Measurements from ENCODE around the gene TMED4.
"Not testable (repeated sequence)": the region's sequence is repeated elsewhere in the genome, so short reads cannot be mapped to it uniquely, and the experiment has no call there.

Gene TMED4

DNA sequence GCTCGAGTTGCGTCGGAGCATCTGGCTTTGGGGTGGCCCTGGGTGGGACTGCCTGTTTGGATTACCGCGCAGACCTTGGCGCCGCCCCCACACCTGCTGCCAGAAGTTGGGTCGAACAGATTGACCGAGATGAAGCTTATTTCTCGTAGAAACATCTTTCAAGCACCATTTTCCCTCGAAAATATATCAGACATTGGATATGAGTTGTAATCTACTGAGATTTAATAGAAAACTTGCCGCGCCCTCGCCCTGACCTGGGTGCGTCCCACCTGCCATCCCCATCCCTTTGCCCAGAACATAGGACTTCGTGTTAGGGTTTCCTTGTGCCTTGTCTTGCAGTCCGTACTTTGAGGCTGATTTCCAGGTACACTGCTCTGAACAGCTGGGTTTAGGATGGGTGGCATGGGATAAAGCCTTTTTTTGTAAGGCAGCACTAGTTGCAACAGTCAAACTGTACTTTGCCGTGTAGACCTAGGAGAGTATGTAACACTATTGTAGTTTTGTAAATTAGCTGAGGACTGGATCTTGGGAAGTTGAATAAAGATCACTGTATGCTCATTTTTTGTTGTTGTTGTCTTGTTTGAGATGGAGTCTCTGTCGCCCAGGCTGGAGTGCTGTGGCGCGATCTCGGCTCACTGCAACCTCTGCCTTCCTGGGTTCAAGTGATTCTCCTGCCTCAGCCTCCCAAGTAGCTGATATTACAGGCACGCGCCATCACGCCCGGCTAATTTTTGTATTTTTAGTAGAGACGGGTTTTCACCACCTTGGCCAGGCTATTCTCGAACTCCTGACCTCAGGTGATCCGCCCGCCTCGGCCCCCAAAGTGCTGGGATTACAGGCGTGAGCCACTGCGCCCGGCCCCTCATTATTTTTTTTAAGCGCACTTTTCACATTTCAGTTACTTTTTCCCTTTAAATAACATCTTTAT is 25.4 kb upstream of the TMED4 start:
- DNase-seq, result no peak

DNA sequence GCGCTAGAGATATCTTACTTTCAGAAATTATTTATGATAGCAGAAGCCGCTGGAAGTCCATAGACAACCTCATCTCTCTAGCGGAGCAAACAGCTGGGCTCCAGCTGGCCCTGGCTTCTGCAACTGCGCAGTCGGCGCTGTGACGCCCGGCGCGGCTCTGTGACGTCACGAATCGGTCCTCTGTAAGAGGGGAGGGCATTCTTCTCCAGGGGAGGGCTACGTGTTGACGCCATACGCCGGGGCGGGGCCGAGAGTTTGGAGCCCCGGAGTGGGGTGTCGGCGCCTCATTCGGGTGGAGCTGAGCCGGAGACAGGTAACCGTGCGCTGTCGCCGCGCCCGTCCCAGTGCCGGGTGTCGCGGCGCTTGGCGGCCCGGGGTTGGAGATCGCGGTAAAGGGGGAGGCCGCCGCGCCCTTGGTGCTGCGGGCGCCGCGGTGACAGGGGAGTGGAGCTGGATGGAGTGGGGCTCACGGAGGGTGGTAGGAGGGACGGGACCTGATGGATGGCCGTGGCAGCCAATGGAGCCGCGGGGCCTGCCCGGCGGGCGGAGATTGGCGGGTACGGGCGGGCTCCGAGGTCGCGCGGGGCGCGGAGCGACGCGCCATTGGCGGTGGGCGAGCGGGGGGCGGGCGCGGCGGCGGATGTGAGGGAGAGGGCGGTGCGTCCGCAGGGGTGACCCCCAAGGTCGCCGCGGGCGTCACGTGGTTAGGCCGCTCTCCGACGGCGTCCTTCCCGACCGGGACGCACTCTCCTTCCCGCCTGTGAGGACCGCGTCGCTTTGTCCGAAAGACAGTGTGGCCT is 24.5 kb upstream of the TMED4 start, which contains the start of gene OGDH:
TSS of gene OGDH (plus strand) at position 287 of the 800 bp plus-strand sequence. CDS start 17,717 bp downstream, outside the sequence.
- peak; percentile 97 for DNase-seq

DNA sequence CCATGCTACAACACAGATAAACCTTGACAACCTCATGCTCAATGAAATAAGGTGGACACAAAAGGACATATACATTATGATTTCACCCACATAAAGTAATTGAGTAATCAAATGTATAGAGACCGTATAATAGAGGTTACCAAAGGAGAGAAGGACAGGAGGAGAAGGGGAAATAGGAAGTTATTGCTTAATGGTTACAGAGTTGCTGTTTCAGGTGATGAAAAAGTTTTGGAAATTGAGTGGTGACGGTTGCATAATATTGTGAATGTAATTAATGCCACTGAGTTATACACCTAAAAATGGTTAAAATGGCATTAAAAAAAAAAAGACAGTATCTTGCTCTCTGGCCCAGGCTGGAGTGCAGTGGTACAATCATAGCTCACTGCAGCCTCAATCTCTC is 22.9 kb upstream of the TMED4 start:
- DNase-seq, result no peak

GRCh38 chr7:44603193-44603592 is 21.2 kb upstream of the TMED4 start:
- DNase-seq, result no peak

GRCh38 chr7:44602576-44602910 is 20.5 kb upstream of the TMED4 start:
- DNase-seq, result no peak

GRCh38 chr7:44599222-44599621 is 17.2 kb upstream of the TMED4 start:
- DNase-seq, result no peak

GRCh38 chr7:44597181-44597580 is 15.2 kb upstream of the TMED4 start:
- not testable (repeated sequence) for DNase-seq

DNA sequence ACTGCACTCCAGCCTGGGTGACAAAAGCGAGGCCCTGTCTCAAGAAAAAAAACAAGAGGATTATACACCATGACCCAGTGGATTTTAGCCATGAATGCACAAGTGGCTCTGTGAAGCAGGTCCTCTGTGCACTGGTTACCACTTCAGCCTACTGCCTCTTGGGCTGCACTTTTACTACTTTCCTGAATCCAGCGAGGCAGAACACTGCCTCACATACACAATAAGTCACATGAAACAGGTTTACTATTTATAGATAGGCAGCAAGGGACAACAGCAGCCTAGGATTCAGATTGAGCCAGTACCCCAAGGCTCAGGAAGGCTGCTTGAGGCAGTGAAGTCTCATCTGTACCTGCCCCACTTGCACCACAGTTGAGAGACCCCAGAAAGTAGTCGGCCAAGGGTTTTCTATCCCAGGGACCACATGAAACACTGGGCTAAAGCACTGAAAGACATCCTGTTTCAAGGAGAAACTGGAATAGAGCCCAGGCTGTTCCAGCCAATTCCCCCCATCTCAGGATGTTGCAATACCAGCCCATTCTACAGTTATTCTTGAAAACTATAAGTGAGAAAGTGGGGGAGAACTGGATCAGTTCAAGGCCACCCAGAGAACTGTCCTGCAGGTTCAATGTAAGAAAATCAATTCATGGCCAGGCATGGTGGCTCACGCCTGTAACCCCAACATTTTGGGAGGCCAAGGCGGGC is 14.1 kb upstream of the TMED4 start:
- no peak for DNase-seq

- DNase-seq, result no peak
These were observed 8.9 kb upstream of the TMED4 start for GRCh38 chr7:44590910-44591309.

DNA sequence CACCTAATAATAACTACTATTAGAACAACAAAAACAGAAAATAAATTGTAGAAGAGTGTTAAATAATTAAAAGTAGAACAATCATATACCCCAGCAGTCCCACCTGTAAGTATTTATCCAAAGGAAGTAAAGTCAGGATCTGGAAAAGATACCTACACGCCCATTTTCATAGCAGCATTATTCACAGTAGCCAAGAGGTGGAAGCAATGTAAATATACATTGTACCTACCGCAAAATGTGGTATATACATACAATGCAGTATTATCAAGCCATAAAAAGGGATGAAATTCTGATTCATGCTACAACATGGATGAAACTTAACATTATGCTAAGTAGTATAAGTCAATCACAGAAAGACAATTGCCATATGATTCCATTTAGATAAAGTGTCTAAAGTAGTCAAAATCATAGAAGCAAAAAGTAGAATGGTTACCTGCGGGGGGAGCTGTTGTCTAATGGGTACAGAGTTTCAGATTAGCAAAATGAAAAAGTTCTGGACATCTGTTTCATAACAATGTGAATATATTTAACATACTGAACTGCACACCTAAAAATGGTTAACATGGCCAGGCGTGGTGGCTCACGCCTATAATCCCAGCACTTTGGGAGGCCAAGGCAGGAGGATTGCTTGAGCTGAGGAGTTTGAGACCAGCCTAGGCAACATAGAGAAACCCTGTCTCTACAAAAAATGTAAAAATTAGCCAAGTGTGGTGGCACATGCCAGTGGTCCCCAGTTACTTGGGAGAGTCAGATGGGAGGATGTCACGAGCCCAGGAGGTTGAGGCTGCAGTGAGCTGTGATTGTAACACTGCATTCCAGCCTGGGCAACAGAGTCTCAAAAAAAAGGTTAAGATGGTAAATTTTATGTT is 6.0 kb upstream of the TMED4 start:
- peak; percentile 78 for DNase-seq

DNA sequence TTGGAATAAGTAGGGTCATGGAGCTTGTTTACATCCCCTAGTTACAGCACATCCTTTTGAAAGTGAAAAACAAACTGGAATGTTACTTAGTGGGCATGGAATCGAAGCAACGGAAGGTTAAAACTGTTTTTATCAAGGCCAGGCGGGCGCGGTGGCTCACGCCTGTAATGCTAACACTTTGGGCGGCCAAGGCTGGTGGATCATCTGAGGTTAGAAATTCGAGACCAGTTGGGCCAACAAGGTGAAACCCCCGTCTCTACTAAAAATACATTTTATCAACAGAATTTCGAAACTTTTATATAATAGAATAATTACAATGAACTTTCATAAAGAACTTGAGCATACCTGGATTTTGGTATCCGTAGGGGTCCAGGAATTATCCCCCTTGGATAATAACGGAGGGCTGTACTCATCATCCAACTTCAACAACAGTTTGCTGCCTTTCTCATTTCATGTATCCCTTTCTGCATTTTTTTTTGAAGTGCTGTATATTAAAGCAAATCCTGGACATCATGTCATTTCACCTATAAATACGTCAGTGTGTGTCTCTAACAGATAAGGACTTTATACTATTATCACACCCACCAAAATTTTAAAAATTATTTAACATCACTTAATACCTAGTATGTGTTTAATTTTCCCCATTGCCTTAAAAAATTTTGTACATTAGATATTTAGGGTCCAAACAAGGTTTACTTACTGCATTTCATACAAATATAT is 1.3 kb upstream of the TMED4 start:
- no peak for DNase-seq

DNA sequence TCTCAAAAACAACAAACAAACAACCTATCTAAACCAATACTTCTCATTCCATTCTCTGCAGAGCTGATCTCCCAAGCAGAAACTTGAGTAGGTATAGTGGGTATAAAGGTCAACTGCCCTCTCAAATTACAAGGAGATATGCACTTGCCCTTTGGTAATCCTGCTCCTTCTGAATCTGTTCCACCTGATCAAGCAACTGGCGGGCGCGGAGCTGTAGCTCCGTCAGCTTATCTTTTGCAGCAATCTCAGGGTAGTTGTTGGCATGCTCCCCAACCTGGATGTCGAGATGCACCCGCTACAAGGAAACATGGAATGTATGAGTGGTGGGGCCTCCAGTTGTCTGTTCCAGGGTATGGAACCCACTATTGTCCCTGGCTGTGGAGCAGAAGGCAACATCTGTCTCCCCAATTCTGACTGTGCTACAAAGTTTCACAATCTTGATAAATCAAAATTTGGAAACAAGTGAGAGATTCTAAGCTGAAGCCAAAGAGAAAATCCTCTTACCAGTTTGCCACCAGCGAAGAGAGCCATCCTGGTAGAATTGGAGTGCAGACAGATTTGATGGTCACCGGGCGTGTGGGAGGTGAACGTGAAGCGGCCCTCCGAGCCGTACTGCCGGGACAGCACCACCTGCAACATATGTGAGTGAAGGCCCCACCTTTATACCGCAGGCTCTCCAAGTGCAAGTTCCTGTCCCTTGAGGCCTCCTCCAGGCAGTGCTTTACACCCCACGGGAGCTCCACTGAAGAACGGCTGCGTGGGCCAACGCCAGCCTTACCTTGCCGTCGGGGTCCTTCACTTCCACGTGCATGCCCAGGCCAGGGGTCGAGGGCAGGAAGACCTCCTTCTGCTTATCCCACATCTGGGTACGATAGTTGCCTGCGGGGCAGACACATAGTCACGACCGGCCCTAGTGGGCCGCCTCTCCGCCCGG is 819 bp downstream of the TMED4 start:
- DNase-seq, result peak; percentile 29

DNA sequence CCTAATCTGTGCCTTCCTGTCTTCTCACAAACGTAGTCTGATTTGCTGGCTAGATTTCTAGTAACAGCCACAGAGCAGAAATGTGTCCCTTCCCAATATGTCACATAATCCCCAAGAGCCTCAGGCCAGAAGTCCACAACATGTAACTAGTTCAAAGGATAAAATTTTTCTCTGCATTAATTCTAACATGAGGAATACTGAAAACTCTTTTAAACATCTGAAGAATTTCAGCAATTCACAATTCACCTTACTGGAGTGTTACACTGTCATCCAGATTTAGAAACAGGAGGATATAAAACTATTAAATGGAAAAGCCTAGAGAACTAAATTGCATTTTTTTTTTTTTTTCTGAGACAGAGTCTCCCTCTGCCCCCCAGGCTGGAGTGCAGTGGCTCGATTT is 5.8 kb downstream of the TMED4 start:
- DNase-seq, result no peak

DNA sequence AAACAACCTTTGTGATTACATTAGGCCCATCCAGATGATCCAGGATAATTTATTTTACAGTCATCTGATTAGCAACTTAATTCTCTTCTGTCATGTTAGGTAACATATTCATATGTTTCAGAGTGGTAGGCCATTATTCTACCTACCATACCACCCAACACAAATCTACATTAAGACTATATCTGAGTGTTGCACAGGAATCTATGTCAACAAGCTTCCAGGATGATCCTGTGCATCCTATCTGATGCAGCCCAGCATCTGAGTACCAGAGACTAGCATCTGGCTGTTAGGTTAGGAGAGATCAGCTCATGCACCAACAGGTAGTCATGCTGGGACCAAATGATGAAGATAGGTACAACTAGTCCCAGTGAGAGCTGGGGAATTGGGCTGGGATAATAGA is 7.0 kb downstream of the TMED4 start:
- DNase-seq, result no peak

- no peak for DNase-seq
These were observed 7.7 kb downstream of the TMED4 start for GRCh38 chr7:44574287-44574872.

DNA sequence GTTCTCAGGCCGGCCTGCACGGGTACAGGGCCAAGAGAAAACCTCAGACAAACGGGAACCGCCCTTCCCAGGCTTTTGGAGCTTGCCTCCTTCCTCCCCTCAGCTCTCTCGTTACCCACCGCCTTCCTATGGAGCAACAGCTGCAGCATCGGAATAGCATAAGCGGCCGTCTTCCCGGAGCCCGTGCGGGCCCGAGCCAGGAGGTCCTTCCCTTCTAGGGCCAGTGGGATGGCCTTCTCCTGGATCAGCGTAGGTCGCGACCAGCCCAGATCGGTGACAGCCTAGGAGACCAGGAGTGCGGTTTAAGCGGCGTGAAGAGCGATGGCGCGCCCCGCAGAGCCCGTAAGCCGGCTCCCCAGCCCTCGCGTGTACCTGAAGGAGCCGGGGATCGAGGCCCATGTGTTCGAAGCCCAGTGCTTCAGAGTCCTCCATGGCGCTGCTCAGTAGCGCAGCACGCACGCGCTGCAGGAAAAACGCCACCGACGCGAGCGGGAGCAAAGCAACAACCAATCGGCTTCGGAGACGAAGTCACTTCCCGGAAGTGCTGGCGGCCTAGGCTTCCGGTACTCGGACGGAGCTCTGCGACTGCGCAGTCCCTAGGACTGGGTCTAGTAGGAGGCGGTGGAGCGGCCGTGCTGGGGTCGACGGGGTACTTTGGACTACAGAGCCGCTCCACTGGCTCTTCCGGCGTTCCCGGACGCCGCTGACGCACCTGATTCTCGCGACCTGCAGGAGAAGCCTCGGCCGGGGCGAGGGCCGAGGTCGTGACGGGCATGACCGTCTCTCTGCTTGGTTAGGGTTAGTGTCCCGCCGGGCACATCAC is 8.4 kb downstream of the TMED4 start, which contains the start of gene DDX56:
TSS of gene DDX56 (minus strand) at position 445 of the 823 bp plus-strand sequence. CDS start at position 432, 13 bp downstream.
- DNase-seq, result peak; percentile 94

DNA sequence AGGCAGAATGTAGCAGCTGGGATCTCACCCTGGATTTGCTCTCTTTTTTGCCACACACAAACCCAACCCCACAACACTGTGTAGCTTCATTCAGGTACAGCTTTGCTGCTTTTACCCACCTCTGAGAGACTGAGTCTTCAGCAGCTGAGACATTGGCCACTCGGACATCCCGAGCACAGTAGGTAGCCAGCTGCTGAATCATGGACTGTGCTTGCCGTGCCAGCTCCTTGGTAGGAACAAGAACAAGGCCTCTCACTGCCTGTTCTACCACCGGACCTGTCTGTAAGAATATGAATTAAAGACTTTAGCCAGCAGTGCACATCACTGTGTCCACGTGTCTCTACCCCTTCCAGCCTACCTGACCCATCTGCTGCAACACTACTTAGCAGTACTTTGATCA is 9.3 kb downstream of the TMED4 start:
- no peak for DNase-seq

- DNase-seq, result no peak
These were observed 12.1 kb downstream of the TMED4 start for GRCh38 chr7:44569959-44570358.

All from NCI-H2171 treated with DMSO at 0.1 percent for 48 hours (cell line).